Measurements from ENCODE around the gene SLC25A12.

Gene SLC25A12

DNA sequence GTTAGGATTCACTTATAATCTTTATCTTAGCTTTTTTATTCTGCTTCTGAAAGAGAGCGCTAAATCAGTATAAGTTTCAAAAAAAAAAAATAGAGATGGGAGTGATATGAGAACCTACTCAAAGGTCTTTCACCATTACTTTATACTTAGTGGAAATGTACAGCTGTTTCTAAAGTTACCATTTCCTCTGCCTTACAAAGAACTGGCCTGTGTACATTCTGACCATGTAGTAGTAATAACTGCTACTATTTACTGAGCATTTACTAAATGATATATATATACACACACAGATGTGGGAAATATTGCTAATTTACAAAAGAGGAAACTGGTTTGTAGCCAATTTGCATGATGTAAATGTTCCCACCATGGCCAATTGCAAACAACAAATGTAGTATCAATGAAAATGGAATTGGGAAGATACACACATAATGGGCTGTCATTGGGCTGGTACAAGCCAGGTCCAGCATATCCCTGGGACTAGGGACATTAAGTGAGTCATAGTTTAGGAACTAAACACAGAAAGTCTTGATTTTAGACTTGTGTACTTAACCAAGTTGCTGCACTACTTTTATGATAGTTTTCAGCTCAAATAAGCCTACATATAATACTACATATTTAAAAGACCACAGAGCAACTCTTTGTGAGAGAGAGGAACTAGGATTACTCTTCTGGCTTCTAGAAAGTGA is 139.6 kb downstream of the SLC25A12 start:
- Histone ChIP-seq H3K9me3 (ENCODE audit: control insufficient read depth, insufficient read depth, low read length) (no peaks in the 10 kb centered on the region), H4K20me1 (ENCODE audit: control insufficient read depth, insufficient read depth, low read depth, low read length) (no peaks in the 10 kb centered on the region), H3K36me3 (ENCODE audit: control insufficient read depth, low read length) (peaks cover 2% of the 10 kb centered on the region; the same call in 1 of the 2 replicates), H3K27me3 (ENCODE audit: control insufficient read depth, low read length) (no peaks in the 10 kb centered on the region), H3K27ac (ENCODE audit: low read depth, low read length) (no peak overlapping the region), H3K4me3 (ENCODE audit: low read length) (no peak overlapping the region), H3K4me2 (ENCODE audit: low read length) (no peak overlapping the region), H3K79me2 (ENCODE audit: control insufficient read depth, low read length) (no peaks in the 10 kb centered on the region), H3F3A (ENCODE audit: control insufficient read depth, insufficient read depth) (no peaks in the 10 kb centered on the region), H3K4me1 (ENCODE audit: control insufficient read depth, low read length) (0 out of 2 replicates have a peak, but pooled peaks cover 4% of the 10 kb centered on the region), H3K9me2 (replicated peaks; ENCODE audit: control insufficient read depth, low read length) (no peaks in the 10 kb centered on the region)
- no peak for TF ChIP-seq EZH2phosphoT487 (IDR thresholded peaks at IDR 0.05; ENCODE audit: borderline replicate concordance, low read length)
- TF ChIP-seq, protein P1, sequence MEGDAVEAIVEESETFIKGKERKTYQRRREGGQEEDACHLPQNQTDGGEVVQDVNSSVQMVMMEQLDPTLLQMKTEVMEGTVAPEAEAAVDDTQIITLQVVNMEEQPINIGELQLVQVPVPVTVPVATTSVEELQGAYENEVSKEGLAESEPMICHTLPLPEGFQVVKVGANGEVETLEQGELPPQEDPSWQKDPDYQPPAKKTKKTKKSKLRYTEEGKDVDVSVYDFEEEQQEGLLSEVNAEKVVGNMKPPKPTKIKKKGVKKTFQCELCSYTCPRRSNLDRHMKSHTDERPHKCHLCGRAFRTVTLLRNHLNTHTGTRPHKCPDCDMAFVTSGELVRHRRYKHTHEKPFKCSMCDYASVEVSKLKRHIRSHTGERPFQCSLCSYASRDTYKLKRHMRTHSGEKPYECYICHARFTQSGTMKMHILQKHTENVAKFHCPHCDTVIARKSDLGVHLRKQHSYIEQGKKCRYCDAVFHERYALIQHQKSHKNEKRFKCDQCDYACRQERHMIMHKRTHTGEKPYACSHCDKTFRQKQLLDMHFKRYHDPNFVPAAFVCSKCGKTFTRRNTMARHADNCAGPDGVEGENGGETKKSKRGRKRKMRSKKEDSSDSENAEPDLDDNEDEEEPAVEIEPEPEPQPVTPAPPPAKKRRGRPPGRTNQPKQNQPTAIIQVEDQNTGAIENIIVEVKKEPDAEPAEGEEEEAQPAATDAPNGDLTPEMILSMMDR (IDR thresholded peaks at IDR 0.05; ENCODE audit: low read depth, low read length, poor library complexity, severe bottlenecking) = no peak

DNA sequence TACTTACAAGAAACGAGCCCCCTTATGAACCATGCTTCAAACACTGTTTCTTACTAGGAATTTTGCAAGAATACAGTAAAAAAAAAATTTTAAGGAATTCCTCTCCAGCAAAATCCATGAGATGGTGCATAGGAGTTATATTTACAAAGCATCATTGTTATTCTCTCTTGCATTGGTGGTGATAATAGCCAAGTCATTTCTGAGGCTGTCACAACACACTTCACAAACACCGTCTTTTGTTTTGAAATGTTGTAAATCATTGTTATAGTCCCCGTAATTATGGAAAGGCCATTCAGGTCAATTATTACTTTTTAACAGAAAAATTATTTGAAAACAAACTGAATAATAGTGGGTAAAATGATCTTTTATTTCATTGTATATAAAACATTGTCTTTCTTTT is 146.7 kb downstream of the SLC25A12 start:
- Histone ChIP-seq H3K27ac (ENCODE audit: low read depth, low read length) (no peak overlapping the region), H4K20me1 (ENCODE audit: control insufficient read depth, insufficient read depth, low read depth, low read length) (no peaks in the 10 kb centered on the region), H3K36me3 (ENCODE audit: control insufficient read depth, low read length) (peaks cover 31% of the 10 kb centered on the region), H3K79me2 (ENCODE audit: control insufficient read depth, low read length) (no peaks in the 10 kb centered on the region), H3F3A (ENCODE audit: control insufficient read depth, insufficient read depth) (no peaks in the 10 kb centered on the region), H3K27me3 (ENCODE audit: control insufficient read depth, low read length) (no peaks in the 10 kb centered on the region), H3K4me2 (ENCODE audit: low read length) (no peak overlapping the region), H3K9me3 (ENCODE audit: control insufficient read depth, insufficient read depth, low read length) (no peaks in the 10 kb centered on the region), H3K9me2 (replicated peaks; ENCODE audit: control insufficient read depth, low read length) (no peaks in the 10 kb centered on the region), H3K4me1 (ENCODE audit: control insufficient read depth, low read length) (peaks cover 9% of the 10 kb centered on the region), H3K4me3 (ENCODE audit: low read length) (no peak overlapping the region)
- TF ChIP-seq, protein P1 (IDR thresholded peaks at IDR 0.05; ENCODE audit: low read depth, low read length, poor library complexity, severe bottlenecking) = no peak
- TF ChIP-seq EZH2phosphoT487 (IDR thresholded peaks at IDR 0.05; ENCODE audit: borderline replicate concordance, low read length) = no peak

DNA sequence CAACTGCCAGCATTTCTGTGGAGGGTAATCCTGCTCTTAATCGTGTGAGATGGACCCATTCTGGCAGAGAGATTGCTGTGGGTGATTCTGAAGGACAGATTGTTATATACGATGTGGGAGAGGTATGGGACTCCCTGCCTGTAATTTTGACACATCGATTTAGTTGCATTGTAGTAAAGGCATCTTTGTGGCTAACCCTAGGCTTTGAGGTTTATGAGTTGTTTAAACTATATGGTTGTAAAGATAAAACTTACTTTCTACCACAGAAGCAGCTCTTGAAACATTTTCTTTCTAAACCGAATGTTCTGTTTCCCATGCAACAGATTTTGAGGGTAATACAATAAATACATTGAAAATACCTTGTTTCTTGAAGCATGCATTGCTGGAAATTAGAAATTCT is 148.2 kb downstream of the SLC25A12 start:
- H3K9me2 ChIP-seq (replicated peaks; ENCODE audit: control insufficient read depth, low read length) = no peaks in the 10 kb centered on the region
- TF ChIP-seq, protein P1 (IDR thresholded peaks at IDR 0.05; ENCODE audit: low read depth, low read length, poor library complexity, severe bottlenecking) = no peak
- TF ChIP-seq EZH2phosphoT487 (IDR thresholded peaks at IDR 0.05; ENCODE audit: borderline replicate concordance, low read length) = no peak
- H3K4me1 ChIP-seq (ENCODE audit: control insufficient read depth, low read length) = peaks cover 19% of the 10 kb centered on the region
- H3K9me3 ChIP-seq (ENCODE audit: control insufficient read depth, insufficient read depth, low read length) = no peaks in the 10 kb centered on the region
- H3K4me3 ChIP-seq (ENCODE audit: low read length) = no peak overlapping the region
- no peaks in the 10 kb centered on the region for H3K27me3 ChIP-seq (ENCODE audit: control insufficient read depth, low read length)
- H3K4me2 ChIP-seq (ENCODE audit: low read length) = no peak overlapping the region
- H3K27ac ChIP-seq (ENCODE audit: low read depth, low read length) = no peak overlapping the region
- no peaks in the 10 kb centered on the region for H4K20me1 ChIP-seq (ENCODE audit: control insufficient read depth, insufficient read depth, low read depth, low read length)
- H3K79me2 ChIP-seq (ENCODE audit: control insufficient read depth, low read length) = no peaks in the 10 kb centered on the region
- H3K36me3 ChIP-seq (ENCODE audit: control insufficient read depth, low read length) = peaks cover 30% of the 10 kb centered on the region
- H3F3A ChIP-seq (ENCODE audit: control insufficient read depth, insufficient read depth) = no peaks in the 10 kb centered on the region
